ENCODE data around the gene KRTAP5-3.

DNA sequence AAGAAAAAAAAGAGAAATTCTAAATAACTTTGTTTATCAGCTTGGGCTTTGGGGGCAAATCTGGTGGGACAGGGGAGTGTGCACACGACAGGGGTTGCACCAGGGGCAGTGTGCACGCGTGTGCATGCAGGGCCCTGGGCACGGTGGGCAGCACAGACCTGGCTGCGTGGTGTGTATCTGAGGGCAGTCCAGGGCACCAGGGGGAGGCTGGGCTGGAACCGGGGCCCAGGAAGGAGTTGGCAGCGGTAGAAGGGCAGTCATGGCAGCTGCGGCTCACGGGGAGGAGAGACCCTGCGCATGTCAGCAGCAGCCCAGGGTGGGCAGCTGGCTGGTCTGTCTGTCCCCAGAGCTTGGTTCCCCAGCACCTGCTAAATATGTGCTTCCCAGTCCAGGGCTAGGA is 25.6 kb upstream of the KRTAP5-3 start:
- TF ChIP-seq TAF1 (IDR thresholded peaks at IDR 0.05; ENCODE audit: borderline replicate concordance, insufficient read depth, low read length) (no peak), FOXP2 (optimal IDR thresholded peaks at IDR 0.05; ENCODE audit: borderline replicate concordance, extremely low read depth, extremely low read length, insufficient read depth) (no peak)
